Neural cell (in vitro differentiated cells): ENCODE data around the gene ADAMTS10. TPM values are rescaled to one million over a fixed set of nuclear protein-coding genes. Genes with fewer than 3 reads are reported as not detected.

Experiments used
- H2AFZ ChIP-seq: fragments of 200-600, 300-800 bp; sonication (generic), shearing (Covaris generic); 2 replicates; pipeline ENCODE4 v1.6.0; 2014; ENCODE audit warnings: low read depth, mild to moderate bottlenecking, antibody characterized with exemption, low read length, moderate library complexity
- H3F3A ChIP-seq: fragments of 200-600 bp; shearing (Covaris generic); 2 replicates; pipeline ENCODE4 v1.6.1; 2016; ENCODE audit warnings: mild to moderate bottlenecking, moderate library complexity, mixed read lengths, antibody characterized with exemption, low read length; ENCODE audit not compliant: insufficient read depth, poor library complexity, severe bottlenecking
- H3K27ac ChIP-seq: fragments of 200-600, 300-800 bp; sonication (generic), shearing (Covaris generic); 2 replicates; pipeline ENCODE4 v1.5.1; 2014; ENCODE audit warnings: mild to moderate bottlenecking, low read length, moderate library complexity
- H3K27me3 ChIP-seq: fragments of 300-800, 200-600 bp; sonication (generic), shearing (Covaris generic); 2 replicates; pipeline ENCODE4 v1.6.0; 2014; ENCODE audit warnings: mild to moderate bottlenecking, low read depth, low read length, moderate library complexity; ENCODE audit not compliant: insufficient read depth
- H3K36me3 ChIP-seq: fragments of 300-800, 200-600 bp; sonication (generic), shearing (Covaris generic); 2 replicates; pipeline ENCODE4 v1.5.1; 2014; ENCODE audit warnings: mild to moderate bottlenecking, antibody characterized with exemption, low read length, moderate library complexity; ENCODE audit not compliant: insufficient read depth
- H3K4me2 ChIP-seq: fragments of 300-800, 200-600 bp; sonication (generic), shearing (Covaris generic); 2 replicates; pipeline ENCODE4 v1.6.0; 2014; ENCODE audit warnings: mild to moderate bottlenecking, low read length
- H3K4me3 ChIP-seq: fragments of 300-800, 200-600 bp; sonication (generic), shearing (Covaris generic); 2 replicates; pipeline ENCODE4 v1.5.1; 2014; ENCODE audit warnings: mild to moderate bottlenecking, low read length, moderate library complexity
- H3K79me2 ChIP-seq: fragments of 200-600 bp; shearing (Covaris generic); replicated peaks from 2 replicates; pipeline ENCODE4 v1.6.0; 2014; ENCODE audit warnings: mild to moderate bottlenecking, low read length, moderate library complexity; ENCODE audit not compliant: insufficient read depth
- H3K9ac ChIP-seq: fragments of 300-800, 200-600 bp; sonication (generic), shearing (Covaris generic); 2 replicates; pipeline ENCODE4 v1.6.1; 2016; ENCODE audit warnings: mild to moderate bottlenecking, low read length, mixed read lengths
- H3K9me2 ChIP-seq: fragments of 200-600 bp; shearing (Covaris generic); 2 replicates; pipeline ENCODE4 v1.6.1; 2016; ENCODE audit warnings: mild to moderate bottlenecking, low read length, mixed read lengths; ENCODE audit not compliant: insufficient read depth
- H3K9me3 ChIP-seq: fragments of 200-600, 300-800 bp; sonication (generic), shearing (Covaris generic); 2 replicates; pipeline ENCODE4 v1.6.1; 2016; ENCODE audit warnings: mild to moderate bottlenecking, mixed run types, low read length, moderate library complexity, mixed read lengths
- H4K20me1 ChIP-seq: fragments of 200-600 bp; shearing (Covaris generic); 2 replicates; pipeline ENCODE4 v1.6.1; 2016; ENCODE audit warnings: mild to moderate bottlenecking, mixed run types; ENCODE audit not compliant: insufficient read depth
- CTCF ChIP-seq: fragments of 450-650 bp; IDR thresholded peaks from 2 replicates; pipeline ENCODE4 v1.5.1; 2014; ENCODE audit warnings: antibody characterized with exemption, mild to moderate bottlenecking, moderate library complexity; ENCODE audit not compliant: poor library complexity, severe bottlenecking
- EP300 ChIP-seq: fragments of 450-650 bp; conservative IDR thresholded peaks from 2 replicates; pipeline ENCODE4 v1.6.1; 2014; ENCODE audit warnings: antibody characterized with exemption, mild to moderate bottlenecking, moderate library complexity; ENCODE audit not compliant: poor library complexity, severe bottlenecking
- EZH2 ChIP-seq: fragments of 200-600, 300-800 bp; shearing (Covaris generic), sonication (generic); IDR thresholded peaks from 2 replicates; pipeline ENCODE4 v1.6.1; 2014; ENCODE audit warnings: antibody characterized with exemption, low read length, borderline replicate concordance, mild to moderate bottlenecking; ENCODE audit not compliant: insufficient read depth, poor library complexity, severe bottlenecking
- MXI1 ChIP-seq: fragments of 450-650 bp; conservative IDR thresholded peaks from 2 replicates; pipeline ENCODE4 v1.6.1; 2014; ENCODE audit warnings: antibody characterized with exemption, mild to moderate bottlenecking; ENCODE audit not compliant: poor library complexity, severe bottlenecking
- POLR2AphosphoS5 ChIP-seq: IDR thresholded peaks from 2 replicates; pipeline ENCODE4 v1.6.1; 2012
- RAD21 ChIP-seq: fragments of 450-650 bp; conservative IDR thresholded peaks from 2 replicates; pipeline ENCODE4 v1.6.1; 2014; ENCODE audit warnings: antibody characterized with exemption, mild to moderate bottlenecking, moderate library complexity
- REST ChIP-seq: IDR thresholded peaks from 2 replicates; pipeline ENCODE4 v1.6.1; 2012; ENCODE audit warnings: borderline replicate concordance
- SMC3 ChIP-seq: fragments of 450-650 bp; conservative IDR thresholded peaks from 2 replicates; pipeline ENCODE4 v1.6.1; 2014; ENCODE audit warnings: antibody characterized with exemption, mild to moderate bottlenecking, moderate library complexity; ENCODE audit not compliant: poor library complexity
- TAF1 ChIP-seq: IDR thresholded peaks from 2 replicates; pipeline ENCODE4 v1.6.1; 2012; ENCODE audit warnings: low read depth
- polyA plus RNA-seq: library from polyadenylated mRNA; depleted of rRNA; stranded (reverse); fragments of >200 nt; gene quantifications from 2 replicates; pipeline ENCODE4 v1.2.3, GENCODE V29; 2014

Gene ADAMTS10
- polyA plus RNA-seq, 1 donor from 2014 or later, result 99.4 TPM

- H3K9me2 ChIP-seq, result no peaks in the 10 kb centered on the region
- H4K20me1 ChIP-seq, result no peaks in the 10 kb centered on the region
- no peak overlapping the region for H3K9ac ChIP-seq
- no peaks in the 10 kb centered on the region for H3K27me3 ChIP-seq
- no peaks in the 10 kb centered on the region for H3K9me3 ChIP-seq
- no peak overlapping the region for H2AFZ ChIP-seq
- no peaks in the 10 kb centered on the region for H3F3A ChIP-seq
- no peak overlapping the region for H3K4me2 ChIP-seq
- H3K79me2 ChIP-seq, result no peaks in the 10 kb centered on the region
- H3K27ac ChIP-seq, result no peak overlapping the region
- no peak overlapping the region for H3K4me3 ChIP-seq
- H3K36me3 ChIP-seq, result no peaks in the 10 kb centered on the region
- no peak for TF ChIP-seq TAF1
- no peak for TF ChIP-seq EZH2
- TF ChIP-seq CTCF, result no peak
These were observed 78.3 kb downstream of the ADAMTS10 start for GRCh38 chr19:8532225-8532624.

- Histone ChIP-seq H3F3A (no peaks in the 10 kb centered on the region), H3K79me2 (no peaks in the 10 kb centered on the region), H2AFZ (no peak overlapping the region), H3K9ac (no peak overlapping the region), H3K9me3 (no peaks in the 10 kb centered on the region), H4K20me1 (no peaks in the 10 kb centered on the region), H3K4me2 (no peak overlapping the region), H3K27ac (no peak overlapping the region), H3K4me3 (no peak overlapping the region), H3K27me3 (no peaks in the 10 kb centered on the region), H3K9me2 (no peaks in the 10 kb centered on the region), H3K36me3 (no peaks in the 10 kb centered on the region)
- TF ChIP-seq MXI1 (no peak), RAD21 (no peak), REST (no peak), SMC3 (no peak), CTCF (no peak), TAF1 (no peak), POLR2AphosphoS5 (no peak), EZH2 (no peak), EP300 (no peak)
These were observed 79.0 kb downstream of the ADAMTS10 start for GRCh38 chr19:8531470-8531869.

Other genes with a start within 250 kb of the ADAMTS10 start
- not detected in 2 replicates for gene ANGPTL4, start 246.6 kb downstream of the ADAMTS10 start, polyA plus RNA-seq
- gene RAB11B, start 220.4 kb downstream of the ADAMTS10 start, polyA plus RNA-seq, result 71.1 and 84.2 TPM in 2 replicates
- 57.3 and 67.9 TPM in 2 replicates for gene MARCHF2, start 197.4 kb downstream of the ADAMTS10 start, polyA plus RNA-seq
- 91.7 and 113 TPM in 2 replicates for gene HNRNPM, start 165.7 kb downstream of the ADAMTS10 start, polyA plus RNA-seq
- 0.62 and 1.5 TPM in 2 replicates for gene PRAM1, start 108.1 kb downstream of the ADAMTS10 start, polyA plus RNA-seq
- gene ZNF414, start 96.5 kb downstream of the ADAMTS10 start, polyA plus RNA-seq, result 3.4 and 13.4 TPM in 2 replicates
- 0.40 TPM in 2 replicates for gene MYO1F, start 33.3 kb downstream of the ADAMTS10 start, polyA plus RNA-seq
- gene NFILZ, start 19.9 kb upstream of the ADAMTS10 start, polyA plus RNA-seq, result not detected in 2 replicates
- not detected in 2 replicates for gene ACTL9, start 88.1 kb upstream of the ADAMTS10 start, polyA plus RNA-seq
- not detected in 2 replicates for gene OR2Z1, start 110.9 kb upstream of the ADAMTS10 start, polyA plus RNA-seq
- gene ZNF558, start 221.6 kb upstream of the ADAMTS10 start, polyA plus RNA-seq, result 65.7 and 67.0 TPM in 2 replicates
- gene MBD3L1, start 221.7 kb upstream of the ADAMTS10 start, polyA plus RNA-seq, result not detected in 2 replicates